HG02938 (cell line): ENCODE measurements around the gene CCL1.

ENCODE experiments used
- ATAC-seq: cut with Tn5 transposase; IDR thresholded peaks from one replicate; pipeline ENCODE4 v1.9.1; 2021; ENCODE audit warnings: mild to moderate bottlenecking, moderate library complexity; ENCODE audit not compliant: unreplicated experiment

The CCL1 gene

DNA sequence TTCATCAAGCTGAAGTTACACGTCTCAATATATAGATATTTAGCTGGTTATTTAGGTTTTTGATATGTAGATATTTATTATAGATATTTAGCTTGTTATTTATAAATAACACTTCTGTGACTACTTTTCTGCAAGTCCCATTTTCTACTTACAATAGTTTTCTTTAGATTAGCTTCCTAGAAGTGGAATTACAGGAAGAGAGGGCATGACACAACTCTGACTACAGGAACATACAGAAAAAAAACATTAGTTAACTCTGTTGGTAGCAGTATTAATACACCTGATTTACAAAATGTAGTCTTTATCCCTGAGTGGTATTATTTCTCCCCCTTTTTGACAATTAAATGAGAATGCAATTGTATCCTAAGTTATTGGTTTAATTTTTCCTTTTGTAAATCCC is 21.2 kb upstream of the CCL1 start:
- ATAC-seq = no peak

DNA sequence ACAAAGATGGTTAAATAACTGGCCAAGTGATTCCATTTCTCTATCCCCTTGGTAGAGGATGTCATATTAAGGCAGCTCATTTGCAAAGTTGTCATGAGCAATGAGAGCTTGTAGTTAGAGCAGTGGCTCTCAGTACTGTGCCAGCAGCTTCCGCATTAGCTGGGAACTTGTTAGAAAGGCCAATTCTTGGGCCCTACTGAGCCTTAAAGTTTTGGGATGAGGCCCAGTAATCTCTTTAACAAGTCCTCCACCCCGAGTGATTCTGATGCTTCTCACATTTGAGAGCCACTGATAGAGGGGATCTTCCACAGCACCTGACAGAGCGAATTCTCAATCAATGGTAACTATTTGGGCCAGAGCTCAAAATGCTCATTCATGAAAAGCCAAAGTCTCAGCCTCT is 20.2 kb upstream of the CCL1 start:
- ATAC-seq = no peak

DNA sequence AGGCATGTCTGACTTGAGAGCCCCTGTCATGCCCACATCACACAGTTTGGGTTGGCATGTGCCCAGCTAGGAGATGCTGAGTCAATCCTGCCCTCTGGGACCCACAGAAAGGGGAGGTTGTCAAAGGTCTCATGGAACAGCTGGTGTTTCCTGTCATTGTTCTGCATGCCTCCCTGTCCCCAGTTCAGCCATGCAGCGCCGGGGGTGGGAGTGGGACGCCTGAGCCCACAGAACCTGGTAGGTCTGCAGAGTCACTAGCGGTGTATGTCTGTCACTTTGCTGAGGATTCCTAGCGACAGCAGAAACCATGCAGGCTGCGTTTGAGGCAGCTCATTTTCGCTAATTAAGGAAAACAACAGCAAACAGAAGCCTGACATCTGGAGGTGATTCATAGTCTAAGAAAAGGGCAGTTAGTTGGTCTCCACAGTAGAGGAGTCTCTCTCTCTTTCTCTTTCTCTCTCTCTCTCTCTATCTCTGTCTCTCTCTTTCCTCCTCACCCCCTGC is 19.6 kb upstream of the CCL1 start:
- ATAC-seq = no peak

DNA sequence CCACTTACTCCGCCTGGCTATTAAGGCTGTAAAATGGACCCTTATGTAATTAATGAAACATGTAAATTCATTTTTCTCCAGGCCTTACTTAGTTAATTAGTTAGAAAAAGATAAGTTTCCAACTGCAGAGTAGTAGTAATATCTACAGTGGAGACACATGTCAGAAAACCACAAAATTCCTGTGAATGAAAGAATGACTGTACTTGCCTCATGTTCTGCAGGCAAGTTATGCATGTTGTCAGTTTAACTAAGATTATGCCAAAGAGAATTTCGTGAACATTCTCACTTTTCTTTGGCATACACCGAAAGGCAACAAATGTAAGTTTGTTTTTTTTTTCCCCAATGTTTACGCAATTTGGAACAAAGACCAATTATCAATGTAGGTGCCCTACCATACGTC is 16.8 kb upstream of the CCL1 start:
- ATAC-seq = no peak

DNA sequence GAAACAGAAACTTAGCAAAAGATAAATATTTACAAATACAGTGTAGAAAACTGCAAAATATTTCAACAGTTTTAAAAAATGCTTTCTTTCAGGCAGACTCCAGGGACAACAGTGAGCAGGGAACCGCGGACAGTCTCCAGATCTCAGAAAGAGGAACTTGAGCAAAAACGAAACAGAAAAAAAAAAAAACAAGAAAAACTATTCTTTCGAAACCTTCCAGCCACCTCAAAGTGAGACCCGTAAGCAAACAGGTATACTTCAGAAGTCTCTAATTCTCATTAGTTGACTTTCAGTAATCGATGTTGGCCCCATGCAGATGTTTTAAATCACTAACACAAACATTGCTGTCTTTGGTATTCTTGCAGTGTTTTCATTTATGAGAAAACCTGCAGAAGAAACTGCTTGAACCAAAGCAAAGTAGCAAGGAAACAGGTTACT is 15.7 kb upstream of the CCL1 start:
- peak; percentile 85 for ATAC-seq

DNA sequence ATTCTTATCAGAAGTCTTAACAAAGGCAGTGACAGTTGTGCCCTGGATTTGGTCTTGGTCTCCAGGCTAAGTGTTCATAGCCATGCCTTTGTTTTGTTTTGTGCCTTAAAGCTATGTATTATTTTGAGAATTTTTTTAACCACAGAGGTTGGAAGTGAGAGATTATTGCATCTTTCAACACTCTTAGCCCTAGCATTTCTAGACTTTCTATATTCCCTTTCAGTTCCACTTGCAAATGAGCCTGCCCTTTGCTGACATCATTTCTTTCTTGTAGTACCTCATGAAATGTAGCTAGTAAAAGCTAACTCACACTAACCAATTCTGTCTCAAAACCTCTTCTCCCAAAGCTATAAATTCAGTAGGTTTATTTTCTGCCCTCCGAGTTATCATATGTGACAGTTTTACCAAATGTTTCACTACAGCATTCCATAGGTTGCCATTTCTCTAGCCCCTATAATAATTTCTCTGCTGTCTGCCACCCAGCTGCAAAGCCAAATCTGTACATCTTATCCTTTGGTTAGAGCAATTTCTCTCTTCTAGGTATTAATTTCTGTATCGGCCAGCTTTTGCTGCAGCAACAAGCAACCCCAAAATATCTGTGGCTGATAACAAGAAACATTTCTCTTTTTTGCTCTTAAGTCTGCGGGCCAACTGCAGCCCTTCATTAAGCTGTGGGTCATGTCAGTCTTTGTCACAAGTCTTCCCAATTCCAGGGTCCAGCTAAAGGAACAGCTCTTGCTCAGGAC is 14.2 kb upstream of the CCL1 start:
- peak; percentile 49 for ATAC-seq

DNA sequence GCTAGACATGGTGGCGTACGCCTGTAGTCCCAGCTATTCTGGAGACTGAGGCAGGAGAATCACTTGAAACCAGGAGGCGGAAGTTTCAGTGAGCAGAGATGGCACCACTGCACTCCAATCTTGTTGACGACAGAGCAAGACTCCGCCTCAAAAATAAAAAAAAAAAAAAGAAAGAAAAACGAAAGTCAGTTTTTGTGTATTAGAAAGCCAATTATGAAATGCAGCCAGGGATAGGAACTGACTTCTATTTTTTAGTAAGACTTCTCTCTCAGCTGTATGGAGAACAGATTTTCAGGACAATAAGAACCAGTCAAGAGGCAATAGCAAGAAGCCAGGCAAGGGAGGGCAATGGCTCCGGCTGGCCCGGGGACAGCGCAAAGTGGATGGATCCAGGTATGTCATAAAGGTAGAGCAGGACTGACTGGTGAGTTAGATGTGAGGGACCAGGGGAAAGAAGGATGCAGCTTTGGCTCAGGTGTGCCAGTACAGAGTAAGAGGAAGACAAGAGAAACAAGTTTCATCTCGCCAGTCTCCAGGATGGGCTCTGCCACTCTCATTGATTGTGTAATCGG is 12.5 kb upstream of the CCL1 start:
- ATAC-seq = no peak

DNA sequence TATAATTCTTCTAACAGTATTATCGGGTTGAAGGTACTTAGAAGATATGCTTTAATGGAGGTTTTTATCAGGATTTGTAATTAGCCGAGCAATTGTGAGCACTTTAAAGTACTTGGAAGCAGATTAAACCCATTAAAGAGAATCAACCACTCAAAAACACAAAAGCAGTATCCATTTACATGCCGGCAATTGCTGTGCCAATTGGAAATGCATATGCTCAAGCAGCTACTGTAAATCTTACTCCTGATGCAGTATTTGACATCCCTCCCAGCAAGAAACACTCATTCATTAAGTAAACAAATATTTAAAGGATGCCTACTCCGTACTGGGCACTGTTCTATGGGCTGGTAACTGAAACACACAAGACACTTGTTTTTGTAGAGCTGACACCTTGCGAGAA is 11.4 kb upstream of the CCL1 start:
- no peak for ATAC-seq

DNA sequence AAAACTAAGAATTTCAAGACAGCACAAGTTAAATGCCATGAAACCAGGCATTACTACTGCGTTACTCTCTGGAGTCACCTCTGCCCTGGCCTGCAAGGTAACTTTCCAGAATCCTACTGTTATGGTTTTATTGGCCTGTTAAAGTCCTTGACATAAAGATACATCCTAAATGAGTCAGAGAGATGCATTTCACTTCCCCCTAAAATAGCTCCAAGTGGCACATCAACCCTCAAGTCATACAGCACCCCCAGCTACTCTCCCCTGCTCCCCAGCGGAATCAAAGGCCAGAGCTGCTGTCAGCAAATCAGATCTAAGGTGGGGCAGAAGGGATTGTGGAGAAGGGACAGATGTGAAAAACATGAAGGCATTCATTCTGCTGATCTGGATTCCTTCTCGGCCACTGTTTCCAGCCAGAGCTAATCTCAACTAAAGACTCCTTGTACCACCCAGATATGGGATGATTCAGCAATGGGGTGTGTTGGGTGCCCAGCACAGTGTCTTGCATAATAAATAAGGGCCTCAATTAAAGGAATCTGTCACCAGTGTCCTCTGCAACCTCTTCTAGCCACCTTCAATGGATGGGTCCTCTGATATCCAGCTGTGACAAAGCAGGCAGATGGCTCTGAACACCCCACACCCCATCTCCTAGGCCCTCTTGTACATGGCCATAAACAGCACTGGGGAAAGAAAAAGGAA is 8.5 kb upstream of the CCL1 start:
- ATAC-seq = no peak

DNA sequence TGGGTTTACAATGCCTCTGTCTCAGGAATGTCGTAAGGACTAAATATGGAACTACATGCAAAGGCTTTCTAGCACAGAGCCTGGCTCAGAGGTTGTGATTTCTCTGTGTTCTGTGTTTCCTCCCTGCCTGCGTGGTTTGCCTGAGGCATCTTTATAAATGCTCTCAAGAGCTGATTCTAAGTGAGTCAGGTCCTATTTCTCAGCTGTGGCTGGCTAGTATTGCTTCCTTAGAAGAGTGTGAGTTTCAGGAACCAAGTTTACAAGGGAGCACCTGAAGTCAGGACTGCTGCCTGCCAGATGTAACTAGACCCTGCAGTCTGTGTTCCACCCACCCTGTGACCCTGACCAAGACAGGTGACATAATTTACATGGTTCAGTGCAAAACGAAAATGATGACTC is 8.0 kb upstream of the CCL1 start:
- ATAC-seq = no peak

DNA sequence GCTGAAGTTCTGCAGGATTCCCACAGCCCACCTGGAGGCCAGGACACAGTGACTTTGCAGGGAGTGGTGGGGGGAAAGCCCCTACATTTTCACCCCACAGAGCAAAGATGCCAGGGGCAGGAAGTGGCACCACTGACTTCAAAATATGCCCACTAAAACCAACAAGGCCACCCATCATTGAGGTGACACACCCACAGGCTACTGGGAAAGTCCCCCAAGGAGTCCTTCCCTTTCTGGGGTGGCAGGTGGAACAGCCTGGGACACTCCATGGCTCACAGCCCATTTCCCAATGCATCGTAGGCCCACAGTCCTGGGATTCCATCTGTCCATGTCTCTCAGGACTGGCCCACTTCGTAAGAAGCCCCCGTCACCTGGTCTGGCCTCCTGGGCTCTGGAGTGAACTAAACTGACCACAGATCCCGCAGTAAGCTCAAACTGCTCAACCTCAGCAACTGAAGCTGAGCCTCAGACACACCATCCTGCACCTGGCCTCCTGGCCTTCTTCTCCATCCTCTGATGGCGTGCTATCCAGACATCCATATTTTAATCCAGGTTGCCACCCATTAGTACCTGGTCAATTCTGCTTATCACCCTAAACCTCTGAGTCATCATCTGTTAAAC is 7.5 kb upstream of the CCL1 start:
- ATAC-seq = no peak

DNA sequence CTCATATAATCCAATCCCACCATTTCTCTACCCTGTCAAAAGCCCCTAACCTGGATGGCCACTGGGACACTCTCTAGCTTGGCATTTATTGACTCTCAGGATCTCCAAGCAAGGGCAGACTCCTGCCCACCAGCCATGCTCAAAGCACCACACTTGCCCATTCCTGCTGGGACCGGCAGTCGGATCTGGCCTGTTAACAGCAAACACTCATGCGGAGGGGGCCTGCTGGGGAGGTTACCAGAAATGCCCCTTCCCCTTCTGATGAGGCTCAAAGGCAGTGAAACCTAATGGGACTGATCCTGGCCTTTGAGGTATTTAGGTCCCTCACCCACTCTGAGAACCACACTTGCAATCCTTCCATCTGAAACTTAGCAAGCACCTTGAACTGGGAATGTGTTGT is 6.5 kb upstream of the CCL1 start:
- no peak for ATAC-seq

DNA sequence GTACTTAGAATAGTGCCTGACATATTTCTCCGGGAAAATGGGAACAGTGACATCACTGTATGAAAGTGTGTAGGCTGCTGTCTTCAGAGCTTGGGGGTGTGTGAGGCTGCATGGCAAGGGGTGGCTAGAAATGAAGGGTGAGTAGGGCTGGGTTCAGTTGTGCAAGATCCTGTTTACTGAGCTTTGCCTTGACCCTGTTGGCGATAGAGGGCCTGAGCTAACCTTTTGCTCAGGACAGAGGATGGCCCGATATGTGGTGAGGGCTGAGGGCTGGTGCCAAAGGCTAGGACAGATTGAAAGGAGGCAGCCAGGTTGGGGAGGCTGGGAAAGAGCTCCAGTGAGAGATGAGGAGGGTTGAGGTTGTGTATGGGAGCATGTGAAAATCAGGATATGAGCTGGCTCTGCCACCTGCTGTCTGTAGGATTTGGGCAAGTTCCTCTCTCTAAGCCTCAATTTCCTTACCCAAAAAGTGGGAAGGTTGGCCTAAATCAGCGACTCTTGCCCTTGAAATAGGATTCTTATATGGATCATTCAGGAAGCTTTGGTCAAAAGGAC is 6.0 kb upstream of the CCL1 start:
- ATAC-seq = no peak

DNA sequence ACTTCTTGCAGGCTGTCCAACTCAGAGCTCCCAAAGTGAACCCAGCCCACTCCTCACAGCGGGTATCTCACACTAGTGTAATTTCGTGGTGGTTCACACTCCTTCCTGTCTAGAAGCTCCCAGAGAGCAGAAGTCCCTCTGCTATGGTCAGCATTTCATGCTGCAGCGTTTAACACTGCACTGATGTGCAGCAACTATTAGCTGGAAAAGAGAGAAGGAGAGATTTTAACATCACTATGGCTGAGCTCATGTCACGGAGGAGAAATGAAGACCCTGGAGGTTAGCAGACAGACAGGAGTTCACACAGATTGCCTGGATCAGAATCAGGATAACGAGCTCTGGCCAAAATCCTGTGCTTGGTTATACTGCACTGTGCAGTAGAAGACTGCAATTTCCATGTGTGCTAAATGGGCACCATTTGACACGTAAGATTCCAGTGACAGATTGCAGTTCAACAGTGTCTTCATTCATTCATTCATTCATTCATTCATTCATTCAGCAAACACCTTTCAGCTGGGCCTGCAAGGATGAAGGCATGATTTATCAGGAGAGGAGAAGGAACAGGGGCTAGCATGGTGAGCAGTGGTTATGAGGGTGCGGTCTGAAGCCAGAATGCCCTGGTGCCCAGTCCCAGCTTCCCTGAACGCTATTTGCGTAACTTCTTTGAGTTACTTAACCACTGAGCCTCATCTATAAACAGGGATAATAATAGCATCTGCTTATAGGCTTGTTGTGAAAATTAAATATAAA is 5.3 kb upstream of the CCL1 start:
- no peak for ATAC-seq

DNA sequence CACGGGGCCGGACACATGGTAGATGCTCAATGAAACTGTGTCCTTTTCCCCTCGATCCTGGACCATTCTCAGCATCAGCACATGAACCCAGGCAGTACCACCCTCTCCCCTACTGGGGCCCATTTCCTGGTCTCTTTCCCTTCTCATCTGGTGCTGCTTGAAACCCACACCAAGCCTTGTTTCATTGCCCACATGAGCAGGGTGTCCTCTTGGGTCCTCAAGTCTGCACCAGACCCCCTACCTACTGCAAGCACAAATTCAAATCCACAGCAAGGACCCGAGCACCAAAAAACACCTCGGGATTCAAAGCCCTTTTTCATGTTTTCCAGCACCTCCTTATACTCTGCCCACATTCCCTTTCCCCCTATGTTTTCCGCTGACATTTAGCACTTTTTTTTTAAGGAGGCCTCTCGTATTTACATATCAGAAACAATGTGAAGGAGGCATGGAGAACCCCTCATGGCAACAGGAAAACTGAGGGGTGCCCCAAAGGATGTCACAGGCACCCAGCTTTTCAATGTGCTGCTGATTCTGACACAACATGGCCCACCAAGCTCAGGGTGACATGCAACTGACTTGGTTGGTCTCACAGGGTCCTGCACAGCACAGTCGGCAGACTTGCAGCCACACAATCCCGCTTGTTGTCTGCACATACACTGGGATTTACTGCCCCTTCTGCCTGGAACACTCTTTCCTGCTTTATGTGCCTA is 4.6 kb upstream of the CCL1 start:
- no peak for ATAC-seq

DNA sequence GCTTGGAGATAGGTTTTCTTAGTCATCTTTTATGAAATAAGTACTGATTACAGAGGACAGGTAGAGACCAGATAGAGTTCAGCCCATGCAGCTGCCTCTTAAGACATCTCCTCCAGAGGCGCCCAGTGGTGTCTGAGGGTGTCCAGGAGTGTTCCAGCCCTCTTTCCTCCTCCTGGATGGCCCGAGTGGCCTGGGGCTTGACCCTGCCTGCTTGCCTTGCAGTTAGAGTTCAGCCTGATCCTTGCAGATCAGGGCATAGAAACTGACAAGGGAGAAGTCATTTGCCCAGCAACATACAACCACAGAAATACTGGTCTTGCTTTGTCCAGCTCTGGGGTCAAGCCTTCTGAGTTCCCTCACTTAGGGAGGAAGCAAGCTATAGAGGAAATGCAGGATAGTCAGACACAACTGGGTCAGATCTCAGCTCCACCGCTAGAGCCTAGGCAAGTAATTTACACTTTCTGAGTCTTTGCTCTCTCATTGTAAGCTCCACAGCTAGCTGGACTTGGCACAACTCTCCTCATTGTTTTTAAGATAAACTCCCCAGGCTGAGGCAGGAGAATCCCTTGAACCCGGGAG is 3.6 kb upstream of the CCL1 start:
- ATAC-seq = no peak

DNA sequence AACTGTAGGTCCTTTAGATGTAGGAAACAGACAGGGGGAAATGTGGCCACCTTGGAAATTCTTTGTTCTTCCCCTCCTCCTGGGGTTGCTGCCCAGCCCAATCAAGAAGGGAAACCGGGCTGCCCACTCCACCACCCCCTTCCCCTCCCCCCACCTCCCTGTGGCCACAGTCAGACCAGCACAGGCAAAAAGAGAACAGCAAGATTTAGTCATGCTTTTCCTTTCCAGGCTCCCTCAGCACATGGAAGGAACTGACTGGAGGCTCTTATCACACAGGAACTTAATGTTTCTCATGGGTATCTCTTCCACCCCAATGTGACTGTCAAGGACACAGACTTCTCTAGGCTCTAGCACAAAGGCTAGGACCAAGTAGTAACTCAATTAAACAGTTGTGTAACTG is 3.0 kb upstream of the CCL1 start:
- no peak for ATAC-seq

DNA sequence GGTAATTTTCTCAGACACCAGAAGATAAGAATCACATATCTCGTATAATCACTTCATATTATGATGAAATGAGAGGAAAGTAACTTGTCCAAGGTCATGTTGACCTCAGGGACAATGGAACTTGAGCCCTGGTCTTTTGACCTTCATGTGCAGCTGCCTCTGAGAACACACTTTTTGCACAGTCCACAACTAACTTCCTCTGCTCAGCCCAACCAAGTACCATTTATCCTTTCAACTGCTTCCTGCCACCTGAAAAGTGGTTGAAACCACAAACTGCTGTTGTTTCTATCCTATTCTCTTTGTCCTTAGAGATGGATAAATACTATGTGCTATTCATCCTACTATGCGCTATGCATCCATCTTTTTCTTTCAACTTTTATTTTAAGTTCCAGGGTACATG is 2.3 kb upstream of the CCL1 start:
- no peak for ATAC-seq

DNA sequence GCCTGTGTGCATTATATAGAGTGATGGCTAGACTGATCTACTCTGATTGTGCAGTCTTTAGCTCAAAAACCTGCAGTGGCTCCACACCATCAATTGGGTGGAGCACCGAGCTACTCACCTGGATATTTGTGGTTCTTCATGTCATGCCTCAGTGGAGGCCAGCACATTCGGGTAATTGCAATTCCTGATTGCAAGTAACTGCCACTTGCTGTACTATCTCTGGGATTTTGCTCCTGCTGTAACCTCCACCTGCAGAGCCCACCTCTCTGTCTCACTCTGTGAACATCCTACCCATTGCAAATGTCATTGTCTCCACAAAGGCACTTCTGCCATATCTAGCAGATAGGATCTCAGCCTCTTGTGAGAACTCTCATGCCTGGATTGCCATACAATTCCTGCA is 1.7 kb upstream of the CCL1 start:
- no peak for ATAC-seq
